PC-3 (cell line): Measurements from ENCODE around the gene WDR11. TPM values are rescaled to one million over a fixed set of nuclear protein-coding genes. Genes with fewer than 3 reads are reported as not detected.
"Not testable (repeated sequence)": the region's sequence is repeated elsewhere in the genome, so short reads cannot be mapped to it uniquely, and the experiment has no call there.

Experiments
- ATAC-seq: fragments of 200-7000 bp; cut with Tn5 transposase; 2 replicates; pipeline ENCODE4 v1.9.1; 2020; ENCODE audit warnings: mild to moderate bottlenecking, moderate library complexity
- BruUV-seq: library from RNA; stranded (reverse); fragments of 400-500 nt; replicated peaks from 2 replicates; lab custom pipeline; 2021; lab: Mats Ljungman, UMichigan
- CTCF ChIA-PET: fragments of 300-600 bp; sonication (Branson Sonifier 250); formaldehyde crosslinking; loops from one replicate; lab custom pipeline; 2022; ENCODE audit warnings: antibody characterized with exemption; lab: Charles Lee
- POLR2A ChIA-PET: fragments of 300-600 bp; sonication (Branson Sonifier 250); formaldehyde crosslinking; loops from one replicate; lab custom pipeline; 2022; ENCODE audit warnings: antibody characterized with exemption; ENCODE audit not compliant: unreplicated experiment; lab: Charles Lee
- DNase-seq: peaks from one replicate; pipeline ENCODE4 v3.0.0-alpha.2; 2015
- H2AFZ ChIP-seq: fragments of 300-600 bp; sonication (generic); 2 replicates; pipeline ENCODE4 v1.6.0; 2016; ENCODE audit warnings: antibody characterized with exemption, low read length
- H3F3A ChIP-seq: fragments of 300-600 bp; sonication (generic); one replicate; pipeline ENCODE4 v1.6.0; 2017; ENCODE audit warnings: antibody characterized with exemption, low read length, control low read depth, mild to moderate bottlenecking; ENCODE audit not compliant: unreplicated experiment
- H3K27ac ChIP-seq: fragments of 300-600 bp; sonication (generic); 2 replicates; pipeline ENCODE4 v1.5.1; 2016; ENCODE audit warnings: mild to moderate bottlenecking, low read length
- H3K27me3 ChIP-seq: fragments of 300-600 bp; sonication (generic); 2 replicates; pipeline ENCODE4 v1.6.1; 2016; ENCODE audit warnings: low read length, mixed read lengths
- H3K36me3 ChIP-seq: fragments of 300-600 bp; sonication (generic); 2 replicates; pipeline ENCODE4 v1.6.1; 2016; ENCODE audit warnings: low read depth, mixed run types, low read length, mixed read lengths
- H3K4me1 ChIP-seq: fragments of 300-600 bp; sonication (generic); 2 replicates; pipeline ENCODE4 v1.5.1; 2016; ENCODE audit warnings: low read length; ENCODE audit not compliant: insufficient read depth
- H3K4me2 ChIP-seq: fragments of 300-600 bp; sonication (generic); 2 replicates; pipeline ENCODE4 v1.6.0; 2016; ENCODE audit warnings: low read length
- H3K4me3 ChIP-seq: fragments of 300-600 bp; sonication (generic); 2 replicates; pipeline ENCODE4 v1.5.1; 2016; ENCODE audit warnings: mild to moderate bottlenecking, low read length, mixed read lengths
- H3K79me2 ChIP-seq: fragments of 300-600 bp; sonication (generic); 2 replicates; pipeline ENCODE4 v1.6.1; 2017; ENCODE audit warnings: low read length, mixed read lengths
- H3K9ac ChIP-seq: fragments of 300-600 bp; sonication (generic); 2 replicates; pipeline ENCODE4 v1.6.0; 2016; ENCODE audit warnings: mild to moderate bottlenecking, low read length
- H3K9me2 ChIP-seq: fragments of 300-600 bp; sonication (generic); replicated peaks from 2 replicates; pipeline ENCODE4 v1.6.1; 2016; ENCODE audit warnings: mixed run types, low read length, mixed read lengths
- H3K9me3 ChIP-seq: fragments of 300-600 bp; sonication (generic); 2 replicates; pipeline ENCODE4 v1.6.1; 2016; ENCODE audit warnings: low read length, mixed read lengths
- H4K20me1 ChIP-seq: fragments of 300-600 bp; sonication (generic); 2 replicates; pipeline ENCODE4 v1.6.1; 2016; ENCODE audit warnings: low read length, mixed read lengths
- EZH2 ChIP-seq: fragments of 300-600 bp; sonication (generic); IDR thresholded peaks from one replicate; pipeline ENCODE4 v1.6.1; 2017; ENCODE audit warnings: antibody characterized with exemption, mild to moderate bottlenecking, low read length; ENCODE audit not compliant: unreplicated experiment
- EZH2phosphoT487 ChIP-seq: fragments of 300-600 bp; sonication (generic); IDR thresholded peaks from 2 replicates; pipeline ENCODE4 v1.6.1; 2018; ENCODE audit warnings: mild to moderate bottlenecking, antibody characterized with exemption, low read length, borderline replicate concordance
- intact Hi-C: fragments of 100-400 bp; cut with micrococcal nuclease; formaldehyde crosslinking; loops from 2 replicates; pipeline ENCODE4 v1.9.0; 2023
- total RNA-seq: library from RNA; depleted of rRNA; stranded (reverse); fragments of >200 nt; gene quantifications from 2 replicates; pipeline ENCODE4 v1.2.3, GENCODE V29; 2014
- TF ChIP-seq, protein P1 (sequence below): fragments of 300-600 bp; sonication (generic); conservative IDR thresholded peaks from 2 replicates; pipeline ENCODE4 v1.5.1; 2017; ENCODE audit warnings: antibody characterized with exemption, low read depth, mild to moderate bottlenecking, low read length

The WDR11 gene
- total RNA-seq, 1 experiment from 2014 or later, result 37.5 TPM

DNA sequence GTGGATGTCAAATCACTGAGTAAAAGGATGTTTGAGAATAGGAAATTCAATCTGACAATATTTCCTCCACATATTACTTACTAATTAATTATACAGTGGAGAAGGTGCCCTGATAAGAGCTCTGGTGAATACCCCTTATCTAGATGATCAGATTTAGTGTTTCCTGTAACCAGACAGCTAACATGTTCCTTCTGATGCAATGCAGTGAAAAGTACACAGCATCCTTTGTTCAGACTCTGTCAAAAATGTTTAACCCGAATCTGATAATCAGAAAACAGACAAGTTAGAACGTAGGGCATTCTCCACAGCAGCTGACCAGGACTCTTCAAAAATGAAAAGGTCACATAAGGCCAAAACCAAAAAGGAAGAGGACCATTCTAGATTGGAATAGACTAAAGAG is 46.2 kb downstream of the WDR11 start:
- DNase-seq, result no peak
- no peak overlapping the region for H3K4me2 ChIP-seq
- H4K20me1 ChIP-seq, result no peaks in the 10 kb centered on the region
- intact Hi-C loops, result no loop called here
- H3K9me3 ChIP-seq, result no peaks in the 10 kb centered on the region
- no peak for ATAC-seq
- H3K9ac ChIP-seq, result no peak overlapping the region
- H3K9me2 ChIP-seq, result no peaks in the 10 kb centered on the region
- TF ChIP-seq EZH2, result no peak
- no peak for TF ChIP-seq EZH2phosphoT487
- TF ChIP-seq, protein P1, sequence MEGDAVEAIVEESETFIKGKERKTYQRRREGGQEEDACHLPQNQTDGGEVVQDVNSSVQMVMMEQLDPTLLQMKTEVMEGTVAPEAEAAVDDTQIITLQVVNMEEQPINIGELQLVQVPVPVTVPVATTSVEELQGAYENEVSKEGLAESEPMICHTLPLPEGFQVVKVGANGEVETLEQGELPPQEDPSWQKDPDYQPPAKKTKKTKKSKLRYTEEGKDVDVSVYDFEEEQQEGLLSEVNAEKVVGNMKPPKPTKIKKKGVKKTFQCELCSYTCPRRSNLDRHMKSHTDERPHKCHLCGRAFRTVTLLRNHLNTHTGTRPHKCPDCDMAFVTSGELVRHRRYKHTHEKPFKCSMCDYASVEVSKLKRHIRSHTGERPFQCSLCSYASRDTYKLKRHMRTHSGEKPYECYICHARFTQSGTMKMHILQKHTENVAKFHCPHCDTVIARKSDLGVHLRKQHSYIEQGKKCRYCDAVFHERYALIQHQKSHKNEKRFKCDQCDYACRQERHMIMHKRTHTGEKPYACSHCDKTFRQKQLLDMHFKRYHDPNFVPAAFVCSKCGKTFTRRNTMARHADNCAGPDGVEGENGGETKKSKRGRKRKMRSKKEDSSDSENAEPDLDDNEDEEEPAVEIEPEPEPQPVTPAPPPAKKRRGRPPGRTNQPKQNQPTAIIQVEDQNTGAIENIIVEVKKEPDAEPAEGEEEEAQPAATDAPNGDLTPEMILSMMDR, result no peak
- no peaks in the 10 kb centered on the region for H3K27me3 ChIP-seq
- H3K27ac ChIP-seq, result no peak overlapping the region
- H3F3A ChIP-seq, result no peaks in the 10 kb centered on the region
- H3K79me2 ChIP-seq, result no peaks in the 10 kb centered on the region
- H3K4me3 ChIP-seq, result no peak overlapping the region
- ChIA-PET CTCF (no interaction called here), POLR2A (no interaction called here)
- no TSS peak for BruUV-seq
- no peaks in the 10 kb centered on the region; the same call in none of the 2 replicates for H3K36me3 ChIP-seq
- no peak overlapping the region for H2AFZ ChIP-seq
- H3K4me1 ChIP-seq, result no peaks in the 10 kb centered on the region

DNA sequence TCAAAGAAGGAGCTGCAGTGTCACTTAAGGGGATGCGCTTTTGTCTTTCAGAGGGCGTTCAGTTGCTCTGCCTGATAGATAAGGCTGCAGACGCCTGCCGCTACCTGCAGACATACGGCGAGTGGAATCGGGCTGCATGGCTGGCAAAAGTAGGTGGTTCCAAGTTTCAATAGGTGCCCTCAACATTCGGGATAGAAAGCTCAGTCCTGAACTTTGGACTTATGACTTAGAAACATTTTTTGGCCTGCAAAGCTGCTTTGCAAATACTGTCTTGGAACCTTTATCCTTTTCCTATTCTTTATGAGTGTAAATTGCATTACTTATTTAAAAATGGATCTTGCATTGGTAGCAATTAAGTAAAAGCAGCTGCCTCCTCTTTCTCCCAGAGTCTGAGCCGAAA is 54.1 kb downstream of the WDR11 start:
- CTCF ChIA-PET, result no interaction called here
- DNase-seq (no peak), ATAC-seq (no peak)
- Histone ChIP-seq H3K4me1 (no peaks in the 10 kb centered on the region), H4K20me1 (no peaks in the 10 kb centered on the region), H3K9ac (no peak overlapping the region), H3K36me3 (peaks cover 43% of the 10 kb centered on the region), H3K4me2 (no peak overlapping the region), H3K9me3 (no peaks in the 10 kb centered on the region), H3K4me3 (no peak overlapping the region), H3K27me3 (no peaks in the 10 kb centered on the region), H3F3A (no peaks in the 10 kb centered on the region), H3K27ac (no peak overlapping the region), H2AFZ (no peak overlapping the region), H3K9me2 (no peaks in the 10 kb centered on the region), H3K79me2 (no peaks in the 10 kb centered on the region)
- intact Hi-C loops, result no loop called here
- BruUV-seq, result no TSS peak
- TF ChIP-seq, protein P1, result no peak
- TF ChIP-seq EZH2phosphoT487, result no peak
- TF ChIP-seq EZH2, result no peak
- POLR2A ChIA-PET, result no interaction called here

DNA sequence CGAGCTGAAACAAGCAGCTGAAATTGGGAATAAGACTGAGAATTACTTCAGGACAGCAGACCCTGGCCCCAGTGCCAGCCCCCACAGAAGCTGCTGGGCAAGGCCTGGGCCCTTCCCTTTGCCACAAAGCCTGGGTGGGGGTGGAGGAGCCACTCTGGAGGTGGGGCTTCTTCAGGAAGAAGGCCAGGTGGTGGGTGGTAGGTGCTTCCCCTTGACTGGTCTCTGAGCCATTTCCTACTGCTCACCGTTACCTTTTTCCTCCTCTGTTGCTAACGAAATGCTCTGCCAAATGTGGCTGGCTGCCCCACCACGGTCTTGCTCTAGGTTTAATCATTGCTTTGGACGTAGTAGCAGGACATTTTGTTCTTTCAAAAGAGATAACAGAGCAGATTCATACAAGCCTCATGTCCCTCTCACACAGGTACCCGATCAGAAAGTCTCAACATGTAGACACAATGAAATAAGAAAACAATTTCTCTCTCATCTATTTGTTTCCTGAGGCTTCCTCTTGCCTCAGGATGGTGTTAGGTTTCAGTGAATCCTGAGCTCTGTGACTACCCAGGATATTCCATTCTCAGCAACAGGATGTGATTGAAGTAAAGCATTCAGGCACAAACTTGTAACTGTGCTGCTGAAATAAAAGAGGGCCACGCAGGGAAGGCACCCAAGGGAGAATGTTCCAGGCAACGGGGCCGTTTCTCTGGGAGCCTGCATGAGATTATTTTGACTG is 66.5 kb downstream of the WDR11 start:
- no peaks in the 10 kb centered on the region for H3K36me3 ChIP-seq
- no peaks in the 10 kb centered on the region for H4K20me1 ChIP-seq
- ATAC-seq, result peak; percentile 84
- H3K9me3 ChIP-seq, result no peaks in the 10 kb centered on the region
- no peak overlapping the region for H3K9ac ChIP-seq
- H3F3A ChIP-seq, result no peaks in the 10 kb centered on the region
- peaks cover 6% of the 10 kb centered on the region; the same call in 1 of the 2 replicates for H3K4me1 ChIP-seq
- H3K27me3 ChIP-seq, result no peaks in the 10 kb centered on the region
- no peak overlapping the region for H3K27ac ChIP-seq
- no peak overlapping the region for H3K4me3 ChIP-seq
- POLR2A ChIA-PET, result no interaction called here
- no peaks in the 10 kb centered on the region for H3K79me2 ChIP-seq
- CTCF ChIA-PET, result no interaction called here
- DNase-seq, result peak; percentile 10
- intact Hi-C loops, result no loop called here
- H3K4me2 ChIP-seq, result peak overlapping the region; percentile 44; the same call in 1 of the 2 replicates
- TF ChIP-seq EZH2phosphoT487, result no peak
- TF ChIP-seq, protein P1, result no peak
- no peak for TF ChIP-seq EZH2
- no TSS peak for BruUV-seq
- no peak overlapping the region; the same call in 1 of the 2 replicates for H2AFZ ChIP-seq
- no peaks in the 10 kb centered on the region for H3K9me2 ChIP-seq

DNA sequence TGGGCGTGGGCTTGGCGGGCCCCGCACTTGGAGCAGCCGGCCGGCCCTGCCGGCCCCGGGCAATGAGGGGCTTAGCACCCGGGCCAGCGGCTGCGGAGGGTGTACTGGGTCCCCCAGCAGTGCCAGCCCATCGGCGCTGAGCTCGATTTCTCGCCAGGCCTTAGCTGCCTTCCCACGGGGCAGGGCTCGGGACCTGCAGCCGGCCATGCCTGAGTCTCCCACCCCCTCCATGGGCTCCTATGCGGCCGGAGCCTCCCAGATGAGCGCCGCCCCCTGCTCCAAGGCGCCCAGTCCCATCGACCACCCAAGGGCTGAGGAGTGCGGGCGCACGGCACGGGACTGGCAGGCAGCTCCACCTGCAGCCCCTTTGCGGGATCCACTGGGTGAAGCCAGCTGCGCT is 72.7 kb downstream of the WDR11 start:
- H3K9me2 ChIP-seq, H4K20me1 ChIP-seq, CTCF ChIA-PET, H3K27me3 ChIP-seq, POLR2A ChIA-PET, H3K4me3 ChIP-seq, intact Hi-C loops, H3K9ac ChIP-seq, H3K36me3 ChIP-seq, BruUV-seq, H3K4me1 ChIP-seq, H3K27ac ChIP-seq, DNase-seq, H3K4me2 ChIP-seq, H3K9me3 ChIP-seq, ATAC-seq, H3F3A ChIP-seq, H2AFZ ChIP-seq, H3K79me2 ChIP-seq: not testable (repeated sequence)
